HG03432 (cell line): ENCODE results near the gene ZNF234.
"Not testable (repeated sequence)": the region's sequence is repeated elsewhere in the genome, so short reads cannot be mapped to it uniquely, and the experiment has no call there.

ENCODE experiments used
- ATAC-seq: cut with Tn5 transposase; IDR thresholded peaks from one replicate; pipeline ENCODE4 v1.9.1; 2021; ENCODE audit warnings: mild to moderate bottlenecking, moderate library complexity; ENCODE audit not compliant: unreplicated experiment

The ZNF234 gene

GRCh38 chr19:44176590-44176989 lies 35.2 kb downstream of the ZNF234 start:
- no peak for ATAC-seq

GRCh38 chr19:44180968-44181367 lies 39.6 kb downstream of the ZNF234 start:
- no peak for ATAC-seq

GRCh38 chr19:44182145-44182544 lies 40.8 kb downstream of the ZNF234 start:
- ATAC-seq: no peak

GRCh38 chr19:44190020-44190419 lies 48.7 kb downstream of the ZNF234 start:
- no peak for ATAC-seq

- ATAC-seq: no peak
Observed at GRCh38 chr19:44192127-44192526, 50.8 kb downstream of the ZNF234 start.

- ATAC-seq: no peak
Observed at GRCh38 chr19:44196772-44197171, 55.4 kb downstream of the ZNF234 start.

- ATAC-seq: no peak
Observed at GRCh38 chr19:44202470-44202869, 61.1 kb downstream of the ZNF234 start.

GRCh38 chr19:44202974-44203373 lies 61.6 kb downstream of the ZNF234 start:
- ATAC-seq: no peak

- ATAC-seq: not testable (repeated sequence)
Observed at GRCh38 chr19:44203877-44204276, 62.5 kb downstream of the ZNF234 start.

GRCh38 chr19:44204772-44205171 lies 63.4 kb downstream of the ZNF234 start:
- ATAC-seq: no peak

- ATAC-seq: peak; percentile 89
Observed at GRCh38 chr19:44207126-44207803, 65.9 kb downstream of the ZNF234 start.
